Right renal pelvis (tissue), 4 donors: ENCODE data around the gene GPI. TPM values are rescaled to one million over a fixed set of nuclear protein-coding genes. Genes with fewer than 3 reads are reported as not detected.
"Not testable (repeated sequence)": the region's sequence is repeated elsewhere in the genome, so short reads cannot be mapped to it uniquely, and the experiment has no call there.

Source experiments
- DNase-seq, 4 donors: peaks; one replicate each; pipeline ENCODE4 v3.0.0-alpha.2; 2013; ENCODE audit warnings: low read depth in 4 of 4, low spot score in 3 of 4, missing footprints in 1 of 4
- polyA plus RNA-seq, 4 donors: library from polyadenylated mRNA; unstranded; fragments of 120-200 nt; gene quantifications; one replicate each; pipeline ENCODE4 v1.2.1, GENCODE V29; 2013; ENCODE audit not compliant: insufficient read length in 4 of 4

The GPI gene
- polyA plus RNA-seq, 4 donors: 151 to 181 (median 165) TPM

DNA sequence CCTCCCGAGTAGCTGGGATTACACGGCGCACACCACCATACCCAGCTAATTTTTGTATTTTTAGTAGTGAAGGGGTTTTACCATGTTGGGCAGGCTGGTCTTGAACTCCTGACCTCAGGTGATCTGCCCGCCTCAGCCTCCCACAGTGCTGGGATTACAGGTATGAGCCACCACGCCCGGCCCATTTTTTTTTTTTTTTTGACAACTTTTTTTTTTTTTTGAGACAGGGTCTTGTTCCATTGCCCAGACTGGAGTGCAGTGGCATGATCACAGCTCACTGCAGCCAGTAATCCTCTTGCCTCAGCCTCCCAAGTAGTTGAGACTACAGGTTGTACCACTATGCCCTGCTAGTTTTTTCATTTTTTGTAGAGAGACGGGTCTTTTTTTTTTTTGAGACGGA lies 35.8 kb downstream of the GPI start:
- DNase-seq: not testable (repeated sequence)

GRCh38 chr19:34402074-34402600 lies 37.1 kb downstream of the GPI start:
- DNase-seq: no peak

GRCh38 chr19:34403784-34404108 lies 38.8 kb downstream of the GPI start:
- no peak for DNase-seq

DNA sequence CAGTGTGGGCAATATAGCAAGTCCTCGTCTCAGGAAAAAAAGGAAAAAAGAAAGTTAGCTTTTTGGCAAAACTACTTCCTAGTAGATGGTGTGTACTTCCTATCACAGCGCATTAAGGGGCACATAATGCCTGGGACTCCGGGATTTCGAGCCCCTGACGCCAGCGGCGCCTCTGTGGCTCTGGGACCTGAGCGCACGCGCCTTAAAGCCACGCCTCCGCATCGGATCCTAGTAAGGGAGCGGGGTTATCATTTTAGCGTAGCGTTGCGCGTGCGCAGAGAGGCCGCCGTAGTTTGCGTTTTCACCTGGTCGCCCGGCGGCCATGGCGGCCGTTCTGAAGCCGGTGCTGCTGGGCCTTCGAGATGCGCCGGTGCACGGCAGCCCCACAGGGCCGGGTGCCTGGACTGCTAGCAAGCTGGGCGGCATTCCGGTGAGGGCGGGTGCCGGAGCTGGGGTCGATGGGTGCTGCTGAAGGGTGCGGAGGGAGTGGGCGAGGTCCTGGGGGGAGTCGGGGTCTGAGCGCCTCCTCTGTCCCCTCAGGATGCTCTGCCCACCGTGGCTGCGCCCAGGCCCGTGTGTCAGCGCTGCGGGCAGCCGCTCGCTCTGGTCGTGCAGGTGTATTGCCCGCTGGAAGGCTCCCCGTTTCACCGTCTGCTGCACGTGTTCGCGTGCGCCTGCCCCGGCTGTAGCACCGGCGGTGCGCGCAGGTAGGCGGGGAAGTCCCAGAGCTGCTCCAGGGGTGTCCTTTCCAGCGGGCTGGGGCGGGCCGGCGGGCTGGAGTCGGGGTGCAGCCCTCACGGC lies 39.3 kb downstream of the GPI start, which contains the start of gene PDCD2L:
Gene PDCD2L, plus strand, starts transcription at position 291 of the 801 bp plus-strand sequence. Its CDS starts 32 bp downstream, at position 323.
- peak; percentile 73 to 86 (median 78) for DNase-seq

DNA sequence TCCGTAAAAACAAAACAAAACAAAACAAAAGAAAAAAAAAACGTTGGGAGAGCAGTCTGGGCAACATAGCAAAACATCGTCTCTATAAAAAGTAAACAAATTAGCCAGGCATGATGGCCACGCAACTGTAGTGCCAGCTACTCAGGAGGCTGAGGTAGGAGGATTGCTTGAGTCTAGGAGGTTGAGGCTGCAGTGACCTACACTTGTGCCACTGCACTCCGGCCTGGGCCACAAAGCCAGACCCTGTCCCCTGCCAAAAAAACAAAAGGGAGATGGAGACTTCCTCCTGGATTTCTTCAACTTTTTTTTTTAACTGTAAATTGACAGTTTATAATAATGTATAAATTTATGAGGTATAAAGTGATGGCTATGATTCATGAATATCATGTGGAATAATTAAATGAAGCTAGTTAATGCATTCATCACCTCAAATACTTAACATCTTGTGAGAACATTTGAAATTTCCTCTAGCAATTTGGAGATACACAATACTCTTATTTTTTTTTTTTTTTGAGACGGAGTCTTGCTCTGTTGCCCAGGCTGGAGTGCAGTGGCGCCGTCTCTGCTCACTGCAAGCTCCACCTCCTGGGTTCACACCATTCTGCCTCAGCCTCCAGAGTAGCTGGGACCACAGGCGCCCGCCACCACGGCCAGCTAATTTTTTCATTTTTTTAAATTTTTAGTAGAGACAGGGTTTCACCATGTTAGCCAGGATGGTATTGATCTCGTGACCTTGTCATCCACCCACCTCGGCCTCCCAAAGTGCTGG lies 41.1 kb downstream of the GPI start:
- no peak for DNase-seq

- DNase-seq: no peak
Measured at GRCh38 chr19:34408411-34408810, 43.4 kb downstream of the GPI start.

DNA sequence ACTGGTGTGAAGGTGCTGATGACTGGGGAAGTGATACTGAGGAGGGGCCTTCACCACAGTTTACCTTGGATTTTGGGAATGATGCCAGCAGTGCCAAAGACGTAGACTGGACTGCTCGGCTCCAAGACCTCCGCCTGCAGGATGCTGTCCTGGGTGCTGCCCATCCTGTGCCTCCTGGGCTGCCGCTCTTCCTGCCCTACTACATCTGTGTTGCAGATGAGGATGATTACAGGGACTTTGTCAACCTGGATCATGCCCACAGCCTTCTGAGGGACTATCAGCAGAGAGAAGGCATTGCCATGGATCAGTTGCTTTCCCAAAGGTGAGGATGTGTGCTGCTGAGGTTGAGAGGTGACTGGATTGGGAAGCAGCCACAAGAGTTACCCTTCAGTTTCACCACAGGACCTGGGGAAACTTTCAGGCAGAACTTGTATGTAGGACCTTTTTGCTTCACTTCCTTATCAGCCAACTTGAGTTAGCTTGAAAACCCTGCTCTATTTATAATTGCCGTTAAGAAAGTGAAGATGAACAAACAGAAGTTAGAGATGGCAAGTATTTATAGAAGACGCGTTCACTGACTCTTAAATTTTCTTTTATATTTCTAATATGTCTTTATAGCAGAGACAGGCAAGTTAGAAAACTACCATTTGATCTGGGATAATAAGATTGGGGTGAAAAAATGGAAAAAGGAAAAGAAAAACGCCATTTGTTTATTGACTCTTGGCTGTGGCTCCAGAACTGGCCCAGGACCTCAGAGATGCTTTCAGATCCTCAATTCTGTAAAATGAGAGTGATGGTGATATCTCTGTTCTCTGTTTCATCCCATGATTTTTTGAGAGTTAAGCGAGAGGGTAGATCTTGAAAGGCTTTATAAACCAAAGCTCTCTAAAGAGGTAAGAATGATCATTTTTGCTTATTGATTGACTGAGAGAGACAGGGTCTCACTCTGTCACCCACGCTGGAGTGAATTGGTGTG lies 44.5 kb downstream of the GPI start:
- DNase-seq: no peak

- DNase-seq: no peak
Measured at GRCh38 chr19:34411216-34411615, 46.2 kb downstream of the GPI start.

- no peak for DNase-seq
Measured at GRCh38 chr19:34416021-34416545, 51.1 kb downstream of the GPI start.

DNA sequence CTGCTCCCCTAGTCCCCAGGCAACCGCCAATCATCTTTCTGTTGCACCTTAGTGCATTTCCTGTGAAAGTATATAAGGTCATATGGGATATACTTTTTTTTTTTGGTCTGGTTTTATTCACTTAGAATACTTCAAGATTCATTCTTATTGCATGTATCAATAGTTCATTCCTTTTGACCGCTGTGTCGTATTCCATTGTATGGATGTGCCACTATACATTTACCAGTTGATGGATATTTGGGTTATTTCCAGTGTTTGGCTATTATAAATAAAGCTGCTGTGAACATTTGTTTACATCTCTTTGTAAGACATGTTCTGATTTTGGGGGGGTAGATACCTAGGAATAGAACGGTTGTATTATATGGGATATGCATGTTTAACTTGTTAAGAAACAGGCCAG lies 53.3 kb downstream of the GPI start:
- no peak for DNase-seq

- DNase-seq: no peak
Measured at GRCh38 chr19:34426096-34426661, 61.2 kb downstream of the GPI start.

GRCh38 chr19:34428549-34429285 lies 63.7 kb downstream of the GPI start:
- peak in 1 of 4 donors; percentile 29 for DNase-seq

- no peak for DNase-seq
Measured at GRCh38 chr19:34429553-34429952, 64.6 kb downstream of the GPI start.

DNA sequence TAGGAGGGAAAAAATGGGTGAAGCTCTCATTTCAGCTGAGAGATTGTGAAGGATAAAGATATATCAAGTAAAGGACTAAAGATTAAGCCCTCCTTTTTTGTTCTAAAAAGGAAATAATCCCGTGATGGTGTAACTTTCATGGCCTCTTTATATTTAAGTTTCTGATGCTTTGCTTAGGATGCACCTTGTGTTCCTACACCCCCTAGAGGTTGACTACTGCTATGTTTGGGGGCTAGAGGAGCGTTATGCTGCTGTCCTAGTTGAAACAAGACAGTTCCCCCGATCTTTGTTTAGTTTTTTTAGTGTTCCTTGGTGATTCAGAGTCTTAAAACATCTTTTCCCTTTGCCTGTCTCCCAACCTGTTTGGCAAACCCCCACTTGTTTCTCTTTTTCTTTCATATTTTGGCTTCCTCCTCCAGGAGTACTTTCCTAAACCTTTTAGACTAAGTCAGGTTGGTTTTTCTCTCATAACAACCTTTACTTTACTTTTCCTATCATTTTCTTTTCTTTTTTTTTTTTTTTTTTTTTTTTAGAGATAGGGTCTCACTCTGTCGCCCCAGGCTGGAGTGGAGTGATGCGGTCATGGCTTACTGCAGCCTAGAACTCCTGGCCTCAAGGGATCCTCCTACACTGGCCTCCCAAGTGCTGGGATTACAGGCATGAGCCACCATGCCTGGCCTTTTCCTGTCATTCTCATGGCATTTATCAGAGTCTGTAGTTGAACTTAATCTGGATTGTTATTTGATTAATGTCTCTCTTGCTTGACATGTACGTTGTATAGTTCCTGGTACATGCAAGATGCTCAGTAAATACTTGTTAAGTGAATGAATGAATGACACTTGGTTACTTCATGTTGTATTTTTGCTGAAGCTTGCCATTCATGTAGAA lies 66.0 kb downstream of the GPI start:
- no peak for DNase-seq

DNA sequence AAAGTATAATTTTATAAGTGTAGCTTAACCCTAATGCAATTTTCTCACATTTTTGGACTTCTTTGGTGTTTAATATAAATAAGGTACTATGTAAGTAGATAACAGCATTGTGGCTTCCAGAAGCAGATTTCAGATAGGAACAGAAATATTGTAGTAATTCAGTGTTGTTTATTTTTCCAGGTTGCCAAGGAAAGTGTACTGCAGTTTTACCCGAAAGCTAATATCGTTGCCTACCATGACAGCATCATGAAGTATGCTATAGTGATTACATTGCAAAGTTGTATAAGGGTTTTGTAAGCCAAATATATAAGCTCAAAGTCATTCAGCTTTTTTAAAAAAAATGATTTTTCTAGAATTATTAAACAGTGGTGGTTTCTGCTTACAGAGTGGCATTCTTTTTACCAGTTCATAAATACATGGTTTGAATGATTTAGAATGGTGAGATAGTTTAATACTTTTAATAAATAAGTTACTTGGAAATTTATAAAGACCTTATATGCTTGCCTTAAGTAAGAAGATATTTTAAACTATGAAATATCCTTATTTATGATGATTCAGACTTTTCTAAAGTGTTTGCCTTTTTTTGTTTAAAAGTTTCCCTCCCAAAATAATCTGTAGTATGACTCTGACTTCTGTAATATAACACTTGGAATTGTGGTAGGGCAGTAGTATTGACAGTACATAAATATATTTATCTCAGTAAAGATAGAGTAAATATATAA lies 66.8 kb downstream of the GPI start:
- no peak for DNase-seq

GRCh38 chr19:34432797-34433196 lies 67.8 kb downstream of the GPI start:
- DNase-seq: no peak

GRCh38 chr19:34436716-34437115 lies 71.7 kb downstream of the GPI start:
- no peak for DNase-seq

DNA sequence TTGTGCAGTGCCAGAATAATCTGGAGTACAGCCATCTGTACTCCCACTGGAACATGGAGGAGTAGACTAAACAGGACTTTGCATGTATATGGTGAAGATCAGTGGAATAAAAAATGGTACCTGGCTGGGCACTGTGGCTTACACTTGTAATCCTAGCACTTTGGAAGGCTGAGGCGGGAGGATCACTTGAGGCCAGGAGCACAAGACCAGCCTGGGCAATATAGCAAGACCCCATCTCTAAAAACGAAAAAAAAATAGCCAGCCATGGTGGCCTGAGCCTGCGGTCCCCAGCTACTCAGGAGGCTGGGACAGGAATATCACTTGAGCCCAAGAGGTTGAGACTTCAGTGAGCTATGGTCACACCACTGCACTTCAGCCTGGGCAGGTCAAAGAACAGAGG lies 83.2 kb downstream of the GPI start:
- DNase-seq: no peak
